Activated CD4-positive, alpha-beta T cell treated with anti-CD3 and anti-CD28 coated beads, Interleukin-2, amount 50 U/mL, for 48 hours (primary cell): ENCODE results near the gene LDLRAD3.

Experiments
- DNase-seq, 2 experiments: peaks; one replicate each; pipeline ENCODE4 v3.0.0-alpha.2; 2020

The LDLRAD3 gene

GRCh38 chr11:36142439-36142838 is 198.6 kb downstream of the LDLRAD3 start:
- DNase-seq = no peak

- no peak for DNase-seq
Observed at GRCh38 chr11:36142879-36143278, 199.0 kb downstream of the LDLRAD3 start.

GRCh38 chr11:36146437-36146836 is 202.6 kb downstream of the LDLRAD3 start:
- no peak for DNase-seq

GRCh38 chr11:36147491-36147890 is 203.6 kb downstream of the LDLRAD3 start:
- no peak for DNase-seq

- DNase-seq = no peak
Observed at GRCh38 chr11:36148701-36149100, 204.8 kb downstream of the LDLRAD3 start.

DNA sequence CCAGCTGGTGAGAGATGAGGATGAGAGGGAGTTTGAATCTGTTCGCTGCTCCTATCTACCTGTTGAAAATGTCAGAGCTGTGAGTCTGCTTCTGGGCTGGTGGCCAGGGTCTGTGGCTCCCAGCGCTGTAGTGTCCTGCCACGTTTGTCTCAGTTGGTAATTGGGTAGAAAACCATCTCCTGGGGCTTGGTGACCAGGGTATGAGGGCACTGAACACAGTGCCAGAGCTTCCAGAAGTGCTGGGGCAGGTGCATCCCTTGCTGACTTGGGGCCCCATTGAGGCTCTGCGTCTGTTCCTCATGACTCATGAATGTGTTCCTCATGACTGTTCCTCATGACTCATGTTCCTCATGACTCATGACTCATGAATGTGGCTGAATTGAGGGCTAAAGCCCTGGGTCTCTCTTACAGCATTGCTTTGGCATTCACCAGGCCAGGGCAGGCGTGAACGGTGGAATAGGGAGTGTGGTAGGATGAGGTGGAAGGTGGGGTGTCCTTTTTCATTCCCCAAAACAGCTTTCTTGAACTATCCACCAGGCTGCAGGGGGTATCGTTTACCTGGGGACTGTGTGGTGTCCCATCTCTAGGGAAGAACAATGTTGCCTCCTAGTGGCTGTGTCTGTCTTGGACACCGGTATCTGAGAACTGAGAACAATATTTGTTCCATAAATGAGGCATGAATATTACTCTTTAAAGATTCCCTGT is 205.8 kb downstream of the LDLRAD3 start:
- peak; percentile 26 to 43 for DNase-seq

DNA sequence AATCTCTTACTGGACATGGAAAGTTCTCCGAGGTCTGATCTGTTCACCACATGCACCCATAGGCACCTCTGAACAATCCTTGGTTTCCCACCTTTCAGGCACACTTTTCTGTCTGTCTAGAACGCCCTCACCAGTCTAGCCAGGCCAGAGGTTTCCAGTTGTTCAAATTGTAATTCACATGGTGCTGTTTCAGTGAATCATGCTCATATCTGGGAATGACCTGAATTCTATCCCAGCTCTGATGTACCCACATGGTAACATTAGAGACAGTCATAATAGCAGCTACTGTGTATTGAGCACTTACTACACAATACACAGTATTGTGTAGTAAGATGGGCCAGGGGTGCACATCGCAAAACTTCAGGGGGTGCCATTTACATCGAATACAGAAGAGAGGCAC is 207.1 kb downstream of the LDLRAD3 start:
- no peak for DNase-seq

DNA sequence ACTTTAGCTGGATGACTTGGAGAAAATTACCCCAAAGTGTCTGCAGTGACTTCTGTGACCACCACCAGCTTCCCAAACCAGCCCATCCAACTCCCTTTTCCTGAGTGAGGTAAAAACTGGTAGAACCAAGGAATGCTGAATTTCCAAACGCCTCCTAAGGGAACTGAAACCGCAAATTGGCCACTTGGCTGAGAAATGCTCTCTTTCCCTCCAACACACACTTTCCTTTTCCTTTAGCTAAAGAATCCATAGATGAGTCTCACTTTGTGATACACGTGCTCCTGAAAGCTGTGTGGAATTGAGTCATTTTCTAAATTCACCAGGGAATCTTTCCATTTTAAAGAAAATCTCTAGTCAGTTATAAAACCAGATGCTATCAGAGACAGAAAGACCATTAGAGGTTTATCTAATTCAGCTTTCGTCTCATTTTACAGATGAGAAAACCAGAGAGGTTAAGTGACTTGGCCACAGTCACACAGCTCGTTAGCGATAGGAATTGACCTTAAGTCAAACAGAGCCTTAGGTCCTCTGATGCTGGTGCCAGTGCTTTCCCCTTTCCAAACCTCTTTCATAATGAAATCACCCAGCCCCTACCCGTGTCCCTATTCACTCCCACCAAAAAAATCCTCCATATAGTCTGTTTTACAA is 208.2 kb downstream of the LDLRAD3 start:
- DNase-seq = no peak

DNA sequence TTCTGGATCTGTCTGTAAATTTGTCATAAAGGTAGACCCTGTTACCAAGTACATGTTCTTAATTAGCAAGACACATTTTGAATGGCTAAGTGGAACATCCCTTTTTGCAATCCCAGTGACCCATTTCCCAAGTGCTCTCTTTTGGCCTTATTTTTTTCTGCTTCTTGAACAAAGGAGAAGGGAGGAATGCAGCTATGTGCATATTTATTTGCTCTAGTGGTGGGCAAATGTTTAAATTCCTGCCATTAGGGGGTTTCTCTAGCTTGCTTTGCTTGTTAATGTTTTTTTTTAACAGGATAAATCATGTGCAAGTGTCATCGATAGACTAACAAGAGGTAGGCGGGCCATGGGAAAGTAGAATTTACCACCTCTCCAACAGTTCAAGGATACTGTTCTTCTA is 209.7 kb downstream of the LDLRAD3 start:
- no peak for DNase-seq

DNA sequence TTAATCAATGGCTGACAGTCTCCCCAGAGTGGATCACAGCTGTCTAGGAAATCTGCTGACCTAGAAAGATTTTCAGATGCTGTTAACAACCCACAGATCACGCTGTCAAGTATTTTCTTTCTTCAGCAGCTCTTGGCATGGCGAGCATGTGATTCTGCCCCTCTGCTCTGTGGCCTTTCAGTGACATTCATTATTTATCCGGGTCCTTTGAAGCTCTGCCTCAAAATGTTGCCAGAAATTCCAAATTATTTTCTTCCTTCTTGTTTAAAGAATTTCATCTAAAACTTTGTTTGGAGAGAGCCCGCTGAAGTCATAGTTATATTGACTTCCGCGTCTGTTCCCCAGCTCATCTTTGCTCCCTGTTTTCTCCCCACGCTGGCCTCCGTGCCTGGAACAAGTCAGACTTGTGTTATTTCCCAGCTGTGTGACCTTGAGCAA is 211.3 kb downstream of the LDLRAD3 start:
- DNase-seq = no peak

GRCh38 chr11:36155770-36156160 is 211.9 kb downstream of the LDLRAD3 start:
- DNase-seq = no peak

DNA sequence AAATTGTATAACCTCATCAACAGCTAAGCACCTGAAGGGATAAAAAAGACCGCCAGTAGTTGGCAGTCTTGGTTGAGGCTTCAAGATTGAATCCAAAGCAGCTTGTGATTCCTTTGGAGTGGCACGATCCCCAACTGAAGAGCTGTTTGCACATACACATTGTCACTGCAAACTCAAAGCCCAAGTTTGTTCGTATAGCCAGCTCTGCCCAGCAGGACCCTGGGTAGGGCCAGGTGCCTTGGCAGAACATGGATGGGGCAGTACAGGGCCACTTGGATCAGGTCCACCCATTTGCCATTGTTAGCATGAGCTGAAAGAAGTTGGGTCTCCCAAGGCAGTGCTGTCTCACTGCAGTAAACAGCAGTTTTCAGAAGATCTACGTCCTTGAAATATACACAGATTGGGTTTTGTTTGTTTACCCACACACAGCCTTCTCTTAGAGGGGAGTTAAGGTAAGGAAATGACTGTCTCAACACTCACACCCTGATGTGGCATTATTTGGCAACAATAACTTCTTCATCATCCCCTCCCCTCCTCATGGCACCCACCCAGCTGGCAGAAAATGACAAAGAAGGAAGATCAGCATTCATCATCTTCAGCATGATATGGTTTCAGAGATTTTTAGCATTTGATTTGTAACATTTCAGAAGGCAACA is 212.4 kb downstream of the LDLRAD3 start:
- DNase-seq = no peak

GRCh38 chr11:36156817-36157519 is 213.1 kb downstream of the LDLRAD3 start:
- DNase-seq = no peak

DNA sequence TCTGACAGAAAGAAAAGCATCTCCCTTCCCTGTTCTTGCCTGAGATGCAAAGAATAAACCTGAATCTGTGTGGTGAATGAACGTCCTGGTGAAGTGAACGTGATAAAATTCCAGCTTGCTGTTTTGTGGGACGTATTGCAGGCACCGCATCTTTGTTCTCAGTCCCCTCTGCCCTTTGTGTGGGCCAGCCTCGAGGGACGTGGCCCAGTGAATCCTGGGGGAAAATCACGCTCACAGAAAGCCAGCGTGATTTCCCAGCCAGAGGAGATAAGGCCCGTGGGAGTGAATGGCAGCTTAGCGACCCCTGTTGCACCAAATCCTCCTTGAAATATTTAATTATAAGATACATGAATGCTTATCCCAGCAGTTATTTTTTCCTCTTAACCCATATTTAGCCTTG is 216.2 kb downstream of the LDLRAD3 start:
- no peak for DNase-seq

DNA sequence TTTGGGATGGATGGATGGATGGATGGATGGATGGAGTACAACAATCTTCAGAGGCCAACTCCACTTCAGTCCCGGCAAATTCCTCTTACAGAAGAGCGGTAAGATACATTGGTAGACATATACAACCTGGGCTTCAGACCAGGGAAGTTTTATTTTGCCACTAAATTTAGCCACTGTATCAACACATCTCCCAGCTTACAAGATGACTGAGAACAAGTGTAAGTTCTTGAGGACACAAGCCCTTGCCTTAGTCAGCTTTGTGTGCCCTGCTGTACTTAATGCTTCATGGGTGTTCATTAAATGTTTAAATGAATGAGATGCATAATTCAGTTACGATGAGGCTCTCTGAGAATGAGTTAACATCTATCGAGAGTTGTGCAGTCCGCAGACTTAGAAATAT is 217.7 kb downstream of the LDLRAD3 start:
- no peak for DNase-seq

DNA sequence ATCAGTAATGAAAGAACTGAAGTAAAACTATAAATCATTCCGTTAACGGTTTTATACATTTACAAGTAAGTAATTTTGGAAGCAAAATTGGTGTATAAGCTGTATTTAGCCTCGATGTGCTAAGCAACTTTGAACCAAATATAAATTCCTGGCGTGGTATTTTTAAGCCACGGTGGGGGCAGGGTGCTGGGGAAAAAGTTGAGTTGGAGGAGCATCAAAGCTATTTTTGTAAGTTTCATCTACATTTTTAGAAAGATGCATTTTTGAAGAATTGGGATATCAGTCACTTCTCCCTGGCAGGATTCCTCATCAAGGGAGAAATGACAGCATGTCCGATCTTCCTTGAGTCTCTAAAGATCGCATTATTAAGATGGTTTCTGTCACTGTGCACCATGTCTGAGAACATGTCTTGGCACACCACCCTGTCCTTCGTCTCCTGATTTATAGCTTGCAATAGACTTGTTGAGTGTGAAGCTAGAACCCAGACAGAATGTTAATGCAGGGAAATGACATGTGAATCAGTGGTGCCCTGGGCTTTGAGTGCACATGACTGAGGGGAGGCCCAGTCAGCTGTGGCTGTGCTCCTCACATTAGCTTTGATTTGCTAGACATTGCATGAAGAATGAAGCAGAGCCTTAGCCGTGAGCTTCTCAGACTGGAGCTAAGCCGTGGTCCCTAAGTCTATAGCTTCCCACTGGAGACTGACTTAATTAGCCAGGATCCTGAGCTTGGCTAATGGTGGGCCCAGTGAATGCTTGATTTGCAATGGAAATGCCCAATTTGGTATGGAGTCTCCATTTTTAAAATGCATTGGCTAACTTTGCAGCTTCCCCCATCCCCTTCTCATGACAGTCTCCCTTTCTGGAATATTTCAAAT is 218.4 kb downstream of the LDLRAD3 start:
- no peak for DNase-seq

DNA sequence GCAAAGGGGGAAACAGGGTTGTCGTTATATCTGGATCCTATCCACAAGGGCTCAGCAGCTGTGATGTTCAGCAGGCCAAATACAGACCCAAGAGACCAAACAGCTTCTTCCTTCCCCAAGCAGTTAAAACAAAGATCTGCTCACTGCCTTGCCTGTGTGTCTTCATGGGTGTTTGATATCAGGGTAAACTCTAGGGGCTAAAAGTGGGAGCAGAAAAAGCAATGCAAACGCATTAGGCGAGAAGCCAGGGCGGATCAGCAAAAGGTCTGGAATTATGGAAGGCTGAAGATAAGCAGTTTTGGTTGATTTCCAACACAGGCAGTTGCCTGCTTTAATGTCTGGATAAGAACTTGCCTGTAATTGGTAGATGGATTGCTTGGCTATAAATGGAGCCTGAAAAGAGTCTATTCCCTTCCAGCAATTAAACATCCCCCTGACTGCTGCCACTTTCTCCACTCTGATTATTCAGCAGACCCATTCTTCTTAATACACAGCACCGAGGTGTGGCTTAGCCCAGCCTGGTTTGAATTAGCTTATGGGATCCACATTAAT is 219.1 kb downstream of the LDLRAD3 start:
- no peak for DNase-seq

DNA sequence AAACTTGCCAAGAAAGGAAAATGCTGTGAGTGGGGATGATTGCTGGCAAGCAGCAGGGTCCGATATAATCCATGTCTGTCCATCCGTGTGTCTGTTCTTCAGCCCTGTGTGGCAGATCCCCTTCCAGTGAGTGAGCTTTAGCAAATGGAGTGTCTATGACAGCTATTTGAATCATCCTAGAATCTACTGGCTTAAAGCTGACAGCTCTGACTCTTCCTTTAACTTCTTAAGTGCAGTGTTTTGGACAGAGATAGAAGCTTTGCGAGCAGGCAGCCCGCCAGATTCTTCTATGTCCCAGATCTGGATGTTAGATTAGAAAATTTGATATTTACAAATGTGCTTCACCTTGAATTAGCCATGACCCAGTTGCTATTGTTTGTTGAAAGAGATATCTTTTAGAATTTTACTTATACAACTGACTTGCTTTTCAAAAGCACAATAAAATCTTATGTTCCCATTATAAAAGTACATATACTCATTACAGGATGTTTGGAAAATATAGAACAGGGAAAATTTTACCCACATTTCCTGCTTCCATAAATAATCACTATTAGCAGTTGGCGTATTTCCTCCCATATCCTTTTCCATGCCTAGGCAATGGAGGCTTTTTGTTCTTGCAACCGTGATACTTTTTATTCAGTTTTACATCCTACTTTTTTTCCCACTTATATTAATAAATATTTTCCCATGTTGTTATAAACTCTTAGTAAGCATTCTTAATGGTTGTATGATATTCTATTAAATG is 220.8 kb downstream of the LDLRAD3 start:
- no peak for DNase-seq

DNA sequence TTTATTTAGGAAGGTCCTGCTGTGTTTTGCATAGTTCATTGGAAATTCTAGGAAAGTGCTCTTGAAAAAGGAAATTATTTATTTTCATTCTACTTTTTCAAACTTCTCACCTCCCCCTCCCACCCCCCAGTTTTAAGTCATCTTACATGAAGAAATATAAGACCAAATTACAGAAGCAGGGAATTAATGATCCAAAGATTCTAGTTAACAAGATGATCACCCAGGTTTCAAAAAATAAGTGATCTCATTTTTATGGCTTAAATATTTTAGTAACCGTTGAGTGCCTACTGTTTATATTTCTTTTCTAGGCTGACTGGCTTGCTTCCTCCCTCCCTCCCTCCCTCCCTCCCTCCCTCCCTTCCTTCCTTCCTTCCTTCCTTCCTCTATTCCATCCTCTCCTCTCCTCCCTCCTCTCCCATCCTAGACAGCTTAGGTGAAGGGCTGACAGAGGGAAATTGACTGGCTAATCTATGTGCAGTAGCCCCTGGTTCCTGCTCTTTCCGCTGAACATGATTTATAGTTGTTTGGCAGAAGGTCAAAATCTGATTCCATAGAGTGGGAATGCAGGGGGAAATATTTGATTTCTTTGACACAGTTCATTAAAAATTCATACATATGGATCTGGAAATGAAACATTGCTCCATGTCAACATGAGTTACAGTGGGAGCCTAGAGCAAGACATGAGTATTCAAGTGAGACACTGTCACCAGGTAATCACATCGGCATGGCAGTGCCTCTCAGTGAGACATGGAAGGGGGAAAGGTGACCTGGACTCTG is 221.9 kb downstream of the LDLRAD3 start:
- no peak for DNase-seq

GRCh38 chr11:36167073-36167472 is 223.2 kb downstream of the LDLRAD3 start:
- no peak for DNase-seq

GRCh38 chr11:36167729-36168128 is 223.9 kb downstream of the LDLRAD3 start:
- DNase-seq = no peak
